UCSD-AML1 (cell line): ENCODE measurements around the gene RSRP1.

Source experiments
- DNase-seq: peaks from one replicate; lab custom pipeline; 2025; ENCODE audit not compliant: unreplicated experiment; lab: John Stamatoyannopoulos, UW

The RSRP1 gene

GRCh38 chr1:25194054-25194453, 53.2 kb downstream of the RSRP1 start:
- no peak for DNase-seq

- no peak for DNase-seq
These were observed 54.0 kb downstream of the RSRP1 start for GRCh38 chr1:25193229-25193628.
